A549 (cell line): ENCODE data around the gene ATAD5.

Experiments
- CTCF ChIP-seq: fragments of >200 bp; sonication (Bioruptor Twin); formaldehyde crosslinking; IDR thresholded peaks from 3 replicates; pipeline ENCODE4 v1.5.1; 2016
- MAX ChIP-seq: IDR thresholded peaks from 2 replicates; pipeline ENCODE4 v1.6.1; 2012
- SMC3 ChIP-seq: fragments of >200 bp; sonication (Bioruptor Twin); formaldehyde crosslinking; IDR thresholded peaks from 3 replicates; pipeline ENCODE4 v1.6.1; 2018; ENCODE audit warnings: inconsistent platforms
- TF ChIP-seq, protein P1 (sequence below): IDR thresholded peaks from 2 replicates; pipeline ENCODE4 v1.6.1; 2012

DNA sequence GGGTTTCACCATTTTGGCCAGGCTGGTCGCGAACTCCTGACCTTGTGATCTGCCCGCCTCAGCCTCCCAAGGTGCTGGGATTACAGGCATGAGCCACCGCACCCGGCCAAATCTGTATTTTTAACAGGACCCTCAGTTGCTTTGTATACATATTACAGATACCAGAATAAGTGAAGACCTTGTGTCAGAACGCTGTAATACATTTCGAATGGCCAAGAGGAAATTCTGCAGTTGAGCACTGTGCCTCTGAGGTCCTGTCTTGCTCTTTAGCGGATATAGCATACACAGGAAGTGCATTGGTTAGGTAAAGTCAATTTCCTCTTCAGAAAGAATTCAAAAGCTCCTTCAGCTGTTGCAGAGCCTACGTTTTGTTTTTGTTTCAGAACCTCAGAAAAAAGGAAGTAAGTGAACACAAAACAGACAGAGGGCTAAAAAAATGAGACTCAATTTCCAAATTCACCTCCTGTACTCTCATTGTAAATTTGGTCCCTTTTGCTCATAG is 22.9 kb upstream of the ATAD5 start:
- TF ChIP-seq SMC3 = no peak
- TF ChIP-seq CTCF = no peak
- TF ChIP-seq, protein P1, sequence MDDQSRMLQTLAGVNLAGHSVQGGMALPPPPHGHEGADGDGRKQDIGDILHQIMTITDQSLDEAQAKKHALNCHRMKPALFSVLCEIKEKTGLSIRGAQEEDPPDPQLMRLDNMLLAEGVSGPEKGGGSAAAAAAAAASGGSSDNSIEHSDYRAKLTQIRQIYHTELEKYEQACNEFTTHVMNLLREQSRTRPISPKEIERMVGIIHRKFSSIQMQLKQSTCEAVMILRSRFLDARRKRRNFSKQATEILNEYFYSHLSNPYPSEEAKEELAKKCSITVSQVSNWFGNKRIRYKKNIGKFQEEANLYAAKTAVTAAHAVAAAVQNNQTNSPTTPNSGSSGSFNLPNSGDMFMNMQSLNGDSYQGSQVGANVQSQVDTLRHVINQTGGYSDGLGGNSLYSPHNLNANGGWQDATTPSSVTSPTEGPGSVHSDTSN = no peak
- no peak for TF ChIP-seq MAX
